Ascending aorta (tissue), 2 donors: ENCODE results near the gene MC3R. TPM values are rescaled to one million over a fixed set of nuclear protein-coding genes. Genes with fewer than 3 reads are reported as not detected.
A peak's percentile ranks its signal among the peaks of the same experiment; 100 is the strongest.

ENCODE experiments used
- DNase-seq, 2 donors: peaks; one replicate each; pipeline ENCODE4 v3.0.0-alpha.2; 2019; ENCODE audit warnings: low spot score in 2 of 2
- H3K27ac ChIP-seq, 2 donors: fragments of 200-600 bp; sonication (generic); one replicate each; pipeline ENCODE4 v1.5.1; 2016 to 2017; ENCODE audit warnings: mild to moderate bottlenecking in 1 of 2
- H3K27me3 ChIP-seq: fragments of 200-600 bp; sonication (generic); one replicate; pipeline ENCODE4 v1.5.1; 2017
- H3K36me3 ChIP-seq, 2 donors: fragments of 200-600 bp; sonication (generic); one replicate each; pipeline ENCODE4 v1.5.1; 2016
- H3K4me1 ChIP-seq, 2 donors: fragments of 200-600 bp; sonication (generic); one replicate each; pipeline ENCODE4 v1.5.1; 2016 to 2017; ENCODE audit warnings: mild to moderate bottlenecking in 1 of 2
- H3K4me3 ChIP-seq, 2 donors: fragments of 200-600 bp; sonication (generic); one replicate each; pipeline ENCODE4 v1.5.1; 2016 to 2017; ENCODE audit warnings: mild to moderate bottlenecking in 1 of 2
- H3K9me3 ChIP-seq, 2 donors: fragments of 200-600 bp; sonication (generic); one replicate each; pipeline ENCODE4 v1.5.1; 2016
- intact Hi-C: fragments of 100-400 bp; cut with DNase I; formaldehyde crosslinking; loops from one replicate; pipeline ENCODE4 v1.15.1; 2023
- total RNA-seq: library from RNA; depleted of rRNA; stranded (reverse); fragments of >200 nt; gene quantifications from one replicate; pipeline ENCODE4 v1.1.0, GENCODE V29; 2016
- TF ChIP-seq, protein P1 (sequence below), 3 experiments: fragments of 200-600 bp in 2 of 3; fragments of 450-650 bp in 1 of 3; sonication (generic) in 2 of 3; IDR thresholded peaks; one replicate each; pipeline ENCODE4 v1.5.1; 2016 to 2019; ENCODE audit warnings: antibody characterized with exemption in 3 of 3, mild to moderate bottlenecking in 1 of 3, moderate library complexity in 1 of 3

MC3R gene
- not detected for total RNA-seq

DNA sequence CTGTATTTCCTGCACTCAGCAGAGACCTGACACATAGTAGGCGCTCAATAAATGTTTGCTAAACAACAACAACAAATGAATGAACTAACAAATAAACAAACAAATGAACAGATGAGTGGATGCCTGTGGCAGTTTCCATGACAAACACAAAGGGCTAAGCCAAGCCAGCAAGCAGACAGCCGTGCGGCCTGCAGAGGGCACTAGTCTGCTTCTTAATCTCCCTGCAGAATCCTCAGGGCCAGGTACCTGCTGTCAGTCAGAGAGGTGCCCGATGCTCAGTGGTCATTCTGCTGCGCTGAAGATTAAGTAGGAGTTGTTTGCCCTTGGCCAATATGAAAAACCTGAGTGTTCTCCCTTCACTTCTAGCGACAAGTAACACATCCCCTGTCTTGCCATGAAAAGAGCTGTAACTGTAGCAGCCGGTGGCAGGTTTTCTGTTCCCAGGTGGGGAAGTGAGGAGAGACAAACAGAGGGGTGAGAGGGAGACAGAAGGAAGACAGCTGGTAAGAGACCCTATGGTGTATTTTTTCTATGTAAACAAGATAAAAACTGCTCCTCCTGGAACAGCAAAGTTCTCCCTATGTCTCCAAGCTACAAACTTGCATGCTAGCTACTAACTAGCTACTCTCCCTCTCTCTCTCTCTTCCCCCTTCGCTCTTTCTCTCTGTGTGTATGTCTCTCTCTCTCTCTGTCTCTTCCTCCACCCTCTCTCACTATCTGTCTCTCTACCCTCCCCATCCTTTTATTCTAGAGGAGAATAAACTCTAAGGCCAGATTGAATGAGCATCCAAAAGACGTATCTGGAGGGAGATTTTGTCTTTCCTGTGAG is at the start of gene MC3R:
TSS of gene MC3R (plus strand) at position 779 of the 829 bp plus-strand sequence. CDS start 112 bp downstream, outside the sequence.
- DNase-seq, result no peak
- intact Hi-C loops, result no loop called here

DNA sequence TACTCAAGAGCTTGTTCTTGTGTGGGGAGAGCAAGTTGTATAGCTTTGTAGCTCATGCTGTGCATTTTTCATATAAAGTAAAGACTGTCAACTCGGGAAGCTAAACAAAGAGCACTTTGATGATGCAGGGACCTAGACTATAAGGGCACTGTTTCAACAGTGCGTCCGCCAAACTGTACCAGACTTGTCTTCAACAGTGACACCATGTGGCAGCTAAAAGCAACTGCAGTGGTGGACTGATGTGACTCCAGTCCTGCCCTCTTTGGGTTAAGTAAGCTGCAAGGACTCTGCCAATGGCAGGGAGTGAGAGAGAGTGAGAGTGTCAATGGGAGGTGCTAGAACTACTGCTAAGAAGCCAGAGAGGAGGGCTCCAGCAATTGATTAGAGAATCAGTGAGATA is 48.1 kb upstream of the MC3R start:
- Histone ChIP-seq H3K9me3 (peaks cover 4 to 5% of the 10 kb centered on the region in 2 donors), H3K27ac (no peak overlapping the region), H3K4me1 (no peaks in the 10 kb centered on the region), H3K27me3 (no peaks in the 10 kb centered on the region), H3K4me3 (no peak overlapping the region), H3K36me3 (no peaks in the 10 kb centered on the region)
- DNase-seq, result no peak
- intact Hi-C loops, result no loop called here
- TF ChIP-seq, protein P1, sequence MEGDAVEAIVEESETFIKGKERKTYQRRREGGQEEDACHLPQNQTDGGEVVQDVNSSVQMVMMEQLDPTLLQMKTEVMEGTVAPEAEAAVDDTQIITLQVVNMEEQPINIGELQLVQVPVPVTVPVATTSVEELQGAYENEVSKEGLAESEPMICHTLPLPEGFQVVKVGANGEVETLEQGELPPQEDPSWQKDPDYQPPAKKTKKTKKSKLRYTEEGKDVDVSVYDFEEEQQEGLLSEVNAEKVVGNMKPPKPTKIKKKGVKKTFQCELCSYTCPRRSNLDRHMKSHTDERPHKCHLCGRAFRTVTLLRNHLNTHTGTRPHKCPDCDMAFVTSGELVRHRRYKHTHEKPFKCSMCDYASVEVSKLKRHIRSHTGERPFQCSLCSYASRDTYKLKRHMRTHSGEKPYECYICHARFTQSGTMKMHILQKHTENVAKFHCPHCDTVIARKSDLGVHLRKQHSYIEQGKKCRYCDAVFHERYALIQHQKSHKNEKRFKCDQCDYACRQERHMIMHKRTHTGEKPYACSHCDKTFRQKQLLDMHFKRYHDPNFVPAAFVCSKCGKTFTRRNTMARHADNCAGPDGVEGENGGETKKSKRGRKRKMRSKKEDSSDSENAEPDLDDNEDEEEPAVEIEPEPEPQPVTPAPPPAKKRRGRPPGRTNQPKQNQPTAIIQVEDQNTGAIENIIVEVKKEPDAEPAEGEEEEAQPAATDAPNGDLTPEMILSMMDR (IDR thresholded peaks at IDR 0.05), result no peak

More for the DNA sequence above, at the start of gene MC3R:
- TF ChIP-seq, protein P1 (IDR thresholded peaks at IDR 0.05), result peak in 2 of 3 experiments; percentile 9 to 22
- Histone ChIP-seq H3K9me3 (no peaks in the 10 kb centered on the region), H3K4me3 (no peak within 1 kb of the TSS), H3K4me1 (no peaks in the 10 kb centered on the region), H3K27me3 (no peaks in the 10 kb centered on the region), H3K36me3 (no peaks in the 10 kb centered on the region), H3K27ac (no peak within 1 kb of the TSS)

DNA sequence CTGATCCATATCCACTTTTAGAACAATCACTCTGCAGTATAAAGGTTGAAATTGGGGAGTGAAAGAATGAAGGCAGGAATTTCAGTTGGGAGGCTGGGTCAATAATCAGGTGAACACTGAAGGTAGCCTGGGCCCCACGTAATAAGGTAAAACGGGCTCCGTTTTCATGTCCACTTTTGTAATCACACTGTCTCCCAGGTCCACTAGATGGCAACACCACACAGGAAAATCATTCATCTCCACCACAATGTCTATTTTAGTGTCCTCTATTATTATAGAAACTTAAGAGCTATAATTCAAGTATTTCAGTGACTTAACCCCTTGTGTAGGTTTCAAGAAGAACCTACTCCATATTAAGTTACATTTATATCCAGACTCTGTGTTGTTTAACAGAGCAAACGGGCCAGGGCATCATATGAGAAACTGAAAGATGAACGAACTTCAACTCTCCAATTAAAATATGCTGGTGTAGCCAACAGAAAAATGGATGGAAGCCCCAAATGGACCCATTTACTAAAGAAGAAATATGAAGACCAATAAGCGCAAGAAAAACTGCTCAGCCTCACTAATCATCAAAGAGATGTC is 45.9 kb upstream of the MC3R start:
- intact Hi-C loops, result no loop called here

DNA sequence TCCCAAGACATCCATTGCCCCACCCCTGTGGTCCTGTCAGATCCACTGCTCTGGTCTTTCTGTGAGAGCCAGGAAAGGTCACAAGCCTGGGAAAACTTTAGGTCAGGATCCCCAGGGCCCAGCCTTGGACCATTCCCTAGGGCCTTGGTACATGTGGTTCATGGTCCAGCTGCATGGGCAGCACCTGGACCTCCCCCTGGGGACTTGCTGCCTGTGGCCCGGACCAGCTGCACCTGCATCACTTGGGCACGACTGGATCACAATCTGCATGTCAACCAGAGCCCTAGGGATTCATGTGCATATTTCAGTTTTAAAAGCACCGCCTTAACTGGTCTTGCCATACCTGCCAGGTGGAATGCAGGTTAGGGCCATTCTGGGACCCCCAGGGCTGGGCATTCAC is 44.3 kb upstream of the MC3R start:
- Histone ChIP-seq H3K4me3 (no peak overlapping the region), H3K27me3 (no peaks in the 10 kb centered on the region), H3K9me3 (peaks cover 4 to 5% of the 10 kb centered on the region in 2 donors), H3K27ac (no peak overlapping the region), H3K4me1 (no peaks in the 10 kb centered on the region), H3K36me3 (no peaks in the 10 kb centered on the region)
- TF ChIP-seq, protein P1 (IDR thresholded peaks at IDR 0.05), result no peak
- intact Hi-C loops, result no loop called here
- no peak for DNase-seq

More for the DNA sequence above, 45.9 kb upstream of the MC3R start:
- no peaks in the 10 kb centered on the region for H3K27me3 ChIP-seq
- TF ChIP-seq, protein P1 (IDR thresholded peaks at IDR 0.05), result peak in 1 of 3 experiments; percentile 5
- peaks cover 4 to 5% of the 10 kb centered on the region in 2 donors for H3K9me3 ChIP-seq
- no peak for DNase-seq
- H3K27ac ChIP-seq, result no peak overlapping the region
- no peaks in the 10 kb centered on the region for H3K4me1 ChIP-seq
- H3K4me3 ChIP-seq, result no peak overlapping the region
- H3K36me3 ChIP-seq, result no peaks in the 10 kb centered on the region

DNA sequence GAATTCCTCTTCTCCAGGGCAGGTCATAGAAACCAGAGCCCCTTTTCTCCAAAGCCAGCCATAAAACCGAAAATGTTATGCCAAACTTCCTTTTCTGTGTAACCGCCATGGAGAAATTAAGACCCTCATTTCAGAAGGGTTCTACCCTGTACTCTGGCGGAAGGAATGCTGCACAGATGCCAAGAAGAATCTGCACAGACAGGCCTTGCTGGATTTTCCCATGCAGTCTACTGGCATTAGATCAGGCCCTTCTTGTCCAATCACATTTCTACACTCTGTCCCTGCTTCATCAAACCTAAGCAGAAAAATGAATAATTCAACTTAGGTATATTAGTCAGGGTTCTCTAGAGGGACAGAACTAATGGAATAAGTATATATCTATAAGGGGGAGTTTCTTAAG is 43.2 kb upstream of the MC3R start:
- Histone ChIP-seq H3K27ac (no peak overlapping the region), H3K4me3 (no peak overlapping the region), H3K4me1 (no peaks in the 10 kb centered on the region), H3K9me3 (peaks cover 0 to 2% of the 10 kb centered on the region in 2 donors), H3K36me3 (no peaks in the 10 kb centered on the region), H3K27me3 (no peaks in the 10 kb centered on the region)
- intact Hi-C loops, result no loop called here
- TF ChIP-seq, protein P1 (IDR thresholded peaks at IDR 0.05), result no peak
- no peak for DNase-seq
